Muscle of leg (tissue), 11 donors: ENCODE data around the gene OR6S1. TPM values are rescaled to one million over a fixed set of nuclear protein-coding genes. Genes with fewer than 3 reads are reported as not detected.
A peak's percentile ranks its signal among the peaks of the same experiment; 100 is the strongest.

Experiments
- DNase-seq: peaks from one replicate; pipeline ENCODE4 v3.0.0; 2013
- H3K27ac ChIP-seq: one replicate; pipeline ENCODE4 v1.5.1; 2013; ENCODE audit warnings: mild to moderate bottlenecking, low read length, control low read depth
- H3K27me3 ChIP-seq: one replicate; pipeline ENCODE4 v1.6.1; 2013; ENCODE audit warnings: low read length; ENCODE audit not compliant: control insufficient read depth, insufficient read depth
- H3K36me3 ChIP-seq: one replicate; pipeline ENCODE4 v1.6.1; 2013; ENCODE audit warnings: low read length; ENCODE audit not compliant: control insufficient read depth, insufficient read depth
- H3K4me1 ChIP-seq: one replicate; pipeline ENCODE4 v1.6.1; 2013; ENCODE audit warnings: low read length; ENCODE audit not compliant: control insufficient read depth, insufficient read depth
- H3K4me3 ChIP-seq: one replicate; pipeline ENCODE4 v1.5.1; 2013; ENCODE audit warnings: low read length, control low read depth
- H3K9me3 ChIP-seq: replicated peaks from 2 replicates; pipeline ENCODE4 v1.6.1; 2013; ENCODE audit warnings: low read depth, low read length; ENCODE audit not compliant: control insufficient read depth
- WGBS: methylation state at CpG from one replicate; pipeline ENCODE4 v1.1.5; 2013; ENCODE audit warnings: missing lambda C conversion rate; ENCODE audit not compliant: insufficient coverage; 5-methylcytosine and 5-hydroxymethylcytosine counted together
- polyA plus RNA-seq, 8 donors: library from polyadenylated mRNA; unstranded; fragments of 120-200 nt; gene quantifications; one replicate each; pipeline versions ENCODE4 v1.2.1 to v1.2.3, GENCODE V29; 2013; ENCODE audit warnings: inconsistent platforms in 1 of 8, low replicate concordance in 1 of 8; ENCODE audit not compliant: insufficient read length in 8 of 8, insufficient read depth in 1 of 8
- total RNA-seq: library from RNA; stranded (reverse); fragments of 120-200 nt; gene quantifications from one replicate; pipeline ENCODE4 v1.2.4, GENCODE V29; 2013

Gene OR6S1
- total and polyA plus RNA-seq, 9 donors = not detected

DNA sequence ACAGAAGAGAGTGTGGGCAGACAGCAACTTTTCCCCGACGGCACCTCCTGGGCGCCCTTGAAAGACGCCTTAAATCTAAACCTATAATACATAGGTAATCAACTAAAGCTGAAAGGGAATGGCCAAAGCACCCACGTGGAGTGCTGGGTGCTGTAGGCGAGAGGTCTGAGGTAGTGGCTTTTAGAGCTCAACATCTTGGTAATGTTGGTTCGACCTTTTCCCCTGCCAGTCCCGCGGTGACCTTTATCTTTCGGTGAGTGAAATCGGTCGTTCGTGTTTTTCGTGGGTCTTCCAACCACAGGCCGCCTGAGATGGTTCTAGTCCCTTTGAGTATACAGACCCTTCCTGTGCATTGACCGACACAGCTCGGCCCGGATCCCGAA, 9.1 kb downstream of the OR6S1 start:
- under 1% methylated on average over 15 of the region's 19 CpGs for WGBS
- Histone ChIP-seq H3K27me3 (peaks cover 54% of the 10 kb centered on the region), H3K9me3 (no peaks in the 10 kb centered on the region), H3K27ac (no peak overlapping the region), H3K36me3 (no peaks in the 10 kb centered on the region), H3K4me1 (peaks cover 22% of the 10 kb centered on the region), H3K4me3 (no peak overlapping the region)
- DNase-seq = no peak

DNA sequence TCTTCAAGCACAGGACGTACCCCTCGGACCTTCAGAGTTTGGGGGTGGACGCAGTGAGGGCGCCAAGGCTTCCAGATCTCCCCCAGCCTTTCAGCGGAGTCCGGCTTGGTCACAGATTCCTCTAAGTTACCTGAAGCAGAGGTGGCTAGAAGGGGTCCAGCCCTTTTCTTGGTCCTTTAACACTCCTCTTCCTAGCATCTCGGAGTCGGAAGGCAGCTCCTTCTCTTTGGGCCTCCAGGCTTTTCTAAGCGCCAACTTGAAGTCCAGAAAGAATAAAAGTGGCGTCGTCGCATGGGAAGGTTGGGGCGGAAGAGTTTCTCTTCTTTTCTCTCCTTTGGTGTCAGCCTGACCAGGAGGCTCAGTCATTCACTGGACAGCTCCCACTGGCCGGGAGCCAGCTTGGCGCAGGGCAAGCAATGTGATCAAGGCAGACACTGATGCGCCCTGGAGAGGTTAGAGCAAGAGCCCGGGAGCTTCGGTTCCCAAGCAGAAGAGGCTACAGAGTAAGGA, 9.6 kb downstream of the OR6S1 start:
- peak; percentile 71 for DNase-seq
- Histone ChIP-seq H3K4me3 (peak overlapping the region; percentile 5), H3K9me3 (no peaks in the 10 kb centered on the region), H3K4me1 (peaks cover 22% of the 10 kb centered on the region), H3K27me3 (peaks cover 56% of the 10 kb centered on the region), H3K36me3 (no peaks in the 10 kb centered on the region), H3K27ac (no peak overlapping the region)
- 0% methylated on average over 7 of the region's 18 CpGs for WGBS

DNA sequence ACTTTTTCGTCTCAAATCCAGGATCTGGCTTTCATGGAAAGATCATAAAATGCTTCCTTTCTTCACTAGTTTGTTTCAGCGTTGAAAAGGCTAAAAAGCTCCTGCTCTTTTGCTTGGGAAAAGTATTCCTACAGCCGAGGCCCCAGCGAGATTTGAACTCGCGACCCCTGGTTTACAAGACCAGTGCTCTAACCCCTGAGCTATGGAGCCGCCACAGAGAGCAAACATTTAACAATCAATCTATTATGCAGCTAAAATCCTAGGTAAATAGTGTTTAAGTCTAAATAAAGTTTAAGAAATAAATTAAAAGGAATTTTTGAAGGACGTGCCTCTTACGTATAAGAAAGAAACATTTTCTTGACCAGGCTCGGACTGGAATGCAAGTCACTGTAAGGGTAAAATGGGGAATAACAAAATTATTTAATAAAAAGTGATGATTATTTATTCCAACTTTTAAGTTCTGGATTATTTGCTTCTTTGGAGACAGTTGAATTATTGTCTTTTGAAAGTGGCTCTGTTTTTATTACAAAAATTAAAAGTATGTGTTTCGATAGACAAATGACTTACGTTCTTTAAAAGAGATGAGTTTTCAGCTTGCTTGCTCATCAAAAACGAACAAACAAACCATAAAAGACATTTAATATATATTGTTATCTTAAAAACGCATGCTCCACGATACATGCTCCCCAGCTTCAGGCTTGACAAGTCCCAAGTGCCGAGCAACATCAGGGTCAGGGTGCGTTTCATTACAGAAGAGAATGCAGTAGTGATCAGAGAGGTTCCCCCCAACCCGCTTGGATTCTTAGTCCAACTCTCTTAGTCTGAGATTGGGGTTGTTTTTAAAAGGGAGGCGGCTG, 10.2 kb downstream of the OR6S1 start:
- no peaks in the 10 kb centered on the region for H3K36me3 ChIP-seq
- H3K4me1 ChIP-seq = peaks cover 23% of the 10 kb centered on the region
- 0% methylated on average over 2 of the region's 19 CpGs for whole genome bisulfite sequencing
- no peak overlapping the region for H3K27ac ChIP-seq
- H3K9me3 ChIP-seq = no peaks in the 10 kb centered on the region
- no peak overlapping the region for H3K4me3 ChIP-seq
- peak; percentile 45 for DNase-seq
- peaks cover 60% of the 10 kb centered on the region for H3K27me3 ChIP-seq

DNA sequence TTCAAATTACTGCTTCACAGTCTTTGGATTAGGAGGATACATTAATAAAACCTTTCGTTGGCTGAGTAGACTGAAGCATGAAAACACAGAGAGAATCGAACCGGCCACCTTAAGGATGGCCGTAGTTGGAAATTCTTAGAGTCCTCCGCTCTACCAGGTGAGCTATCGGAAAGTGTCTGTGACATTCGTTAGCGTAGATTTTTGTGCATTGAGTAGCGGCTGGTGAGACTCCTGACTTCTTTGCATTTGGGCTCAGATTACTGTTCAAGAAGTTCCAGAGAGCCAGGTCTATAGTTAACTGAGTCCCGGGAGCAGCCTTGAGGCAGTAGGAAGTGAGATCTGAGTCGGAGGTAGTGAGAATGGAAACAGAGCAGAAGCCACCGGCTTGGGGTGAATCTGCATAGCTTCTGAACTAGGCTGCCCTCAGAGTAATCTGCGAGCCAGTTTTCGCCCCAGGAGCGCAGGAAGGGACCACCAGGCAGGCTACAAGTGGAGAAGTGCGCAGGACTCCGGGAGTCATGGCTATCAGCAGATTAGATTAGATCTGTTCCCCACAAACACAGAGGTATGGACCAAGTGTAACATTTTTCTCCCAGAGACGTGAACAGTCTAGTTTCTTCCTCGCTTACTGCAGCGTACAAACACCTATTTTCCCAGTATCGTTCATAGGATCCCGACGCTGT, 11.0 kb downstream of the OR6S1 start:
- Histone ChIP-seq H3K4me3 (peak overlapping the region; percentile 11), H3K27me3 (peaks cover 68% of the 10 kb centered on the region), H3K36me3 (no peaks in the 10 kb centered on the region), H3K9me3 (no peaks in the 10 kb centered on the region), H3K27ac (no peak overlapping the region), H3K4me1 (peaks cover 25% of the 10 kb centered on the region)
- DNase-seq = no peak
- 3% methylated on average over 21 of the region's 23 CpGs for WGBS

DNA sequence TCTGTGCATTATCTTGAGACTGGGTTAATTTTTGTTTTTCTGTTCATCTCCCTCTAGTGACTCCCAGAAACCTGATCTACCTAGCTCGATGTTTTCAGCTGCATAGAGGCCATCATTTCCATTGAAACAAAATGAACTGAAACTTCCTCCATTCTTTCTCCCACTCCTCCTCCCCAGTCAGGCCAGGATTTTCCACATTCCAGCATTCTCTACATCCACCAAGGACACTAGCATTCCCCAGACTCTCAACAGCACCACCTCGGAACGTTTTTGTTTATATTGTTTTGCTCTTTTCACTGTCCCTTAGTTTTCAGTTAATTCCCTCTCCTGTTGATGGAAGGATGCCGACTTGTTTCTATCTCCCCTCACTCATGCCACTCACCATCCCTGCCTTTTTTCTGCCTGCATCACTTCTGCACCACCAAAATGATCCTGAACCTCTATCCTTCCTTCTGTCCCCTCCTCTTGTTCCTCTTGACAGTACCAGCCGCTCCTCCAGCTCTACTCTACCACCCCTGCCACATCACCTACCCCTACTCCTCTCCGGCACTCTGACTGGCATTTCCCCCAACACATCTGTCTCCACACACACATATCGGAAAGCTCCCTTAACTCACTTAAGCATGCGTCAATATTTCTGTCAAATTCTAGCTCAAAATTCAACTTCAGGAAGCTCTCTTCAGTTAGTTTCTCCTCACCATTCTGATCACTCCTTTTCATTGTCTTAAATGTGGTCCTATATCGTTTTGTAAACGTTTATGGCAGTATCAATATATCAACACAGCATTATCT, 13.2 kb downstream of the OR6S1 start:
- Histone ChIP-seq H3K27ac (no peak overlapping the region), H3K4me1 (peaks cover 27% of the 10 kb centered on the region), H3K36me3 (no peaks in the 10 kb centered on the region), H3K4me3 (no peak overlapping the region), H3K9me3 (no peaks in the 10 kb centered on the region), H3K27me3 (peaks cover 78% of the 10 kb centered on the region)
- no peak for DNase-seq
- WGBS = 38% methylated on average over 8 of the region's 10 CpGs

DNA sequence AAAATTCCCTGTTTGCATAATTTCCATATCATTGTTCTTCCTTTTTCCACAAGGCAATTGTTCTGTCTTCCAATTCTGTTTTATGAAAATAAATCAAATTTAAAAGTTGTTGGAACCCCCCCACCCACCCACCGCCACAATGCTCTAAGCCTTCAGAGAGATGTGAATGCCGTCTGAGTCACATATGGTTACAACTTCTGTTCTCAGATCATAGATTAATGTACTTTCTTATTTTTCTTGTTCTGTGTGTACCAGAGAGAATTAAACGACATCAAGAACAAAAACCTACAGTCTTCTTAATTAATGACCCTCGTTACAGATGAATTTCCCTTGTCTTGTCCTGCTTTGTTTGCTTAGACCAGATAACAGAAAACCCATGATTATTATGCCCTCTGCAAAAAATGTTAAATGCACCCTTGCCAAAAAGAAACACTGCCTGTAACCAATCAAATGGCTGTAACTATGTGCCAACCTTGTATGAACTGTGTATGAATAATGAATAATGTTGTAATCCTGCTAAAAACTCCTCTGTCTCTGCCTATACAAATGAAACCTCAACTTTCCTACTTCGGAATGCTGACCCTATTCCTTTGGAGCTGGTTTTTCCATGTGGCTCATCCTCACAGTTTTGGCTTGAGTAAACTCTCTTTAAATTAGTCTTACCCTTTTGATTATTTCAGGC, 14.0 kb downstream of the OR6S1 start:
- no peak overlapping the region for H3K27ac ChIP-seq
- H3K4me3 ChIP-seq = no peak overlapping the region
- no CpG with 5 or more reads among the region's 5 CpGs for WGBS
- H3K36me3 ChIP-seq = no peaks in the 10 kb centered on the region
- H3K27me3 ChIP-seq = peaks cover 78% of the 10 kb centered on the region
- no peak for DNase-seq
- no peaks in the 10 kb centered on the region for H3K9me3 ChIP-seq
- peaks cover 30% of the 10 kb centered on the region for H3K4me1 ChIP-seq

DNA sequence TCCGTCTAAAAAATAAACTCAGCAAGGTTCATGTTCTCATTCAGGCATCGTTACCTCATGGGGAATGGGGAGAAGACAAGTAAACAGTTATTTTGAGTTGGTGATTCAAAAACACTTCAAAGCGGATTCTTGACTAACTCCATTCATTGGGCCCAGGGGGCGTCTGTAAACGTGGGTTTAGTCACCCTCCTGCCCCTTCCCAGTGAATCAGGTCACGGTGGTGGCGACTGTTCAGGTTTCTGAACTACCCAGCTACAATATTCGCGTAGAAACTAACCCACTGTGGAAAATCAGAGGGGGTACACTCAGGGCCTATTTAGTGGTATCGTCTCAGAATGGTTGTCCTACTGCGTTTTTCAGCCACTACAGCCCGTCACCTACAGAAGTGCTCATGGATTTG, 15.2 kb downstream of the OR6S1 start:
- WGBS = 33% methylated on average over 8 of the region's 12 CpGs
- peaks cover 70% of the 10 kb centered on the region for H3K27me3 ChIP-seq
- H3K36me3 ChIP-seq = no peaks in the 10 kb centered on the region
- H3K9me3 ChIP-seq = no peaks in the 10 kb centered on the region
- H3K27ac ChIP-seq = no peak overlapping the region
- peaks cover 20% of the 10 kb centered on the region for H3K4me1 ChIP-seq
- H3K4me3 ChIP-seq = no peak overlapping the region
- DNase-seq = no peak

DNA sequence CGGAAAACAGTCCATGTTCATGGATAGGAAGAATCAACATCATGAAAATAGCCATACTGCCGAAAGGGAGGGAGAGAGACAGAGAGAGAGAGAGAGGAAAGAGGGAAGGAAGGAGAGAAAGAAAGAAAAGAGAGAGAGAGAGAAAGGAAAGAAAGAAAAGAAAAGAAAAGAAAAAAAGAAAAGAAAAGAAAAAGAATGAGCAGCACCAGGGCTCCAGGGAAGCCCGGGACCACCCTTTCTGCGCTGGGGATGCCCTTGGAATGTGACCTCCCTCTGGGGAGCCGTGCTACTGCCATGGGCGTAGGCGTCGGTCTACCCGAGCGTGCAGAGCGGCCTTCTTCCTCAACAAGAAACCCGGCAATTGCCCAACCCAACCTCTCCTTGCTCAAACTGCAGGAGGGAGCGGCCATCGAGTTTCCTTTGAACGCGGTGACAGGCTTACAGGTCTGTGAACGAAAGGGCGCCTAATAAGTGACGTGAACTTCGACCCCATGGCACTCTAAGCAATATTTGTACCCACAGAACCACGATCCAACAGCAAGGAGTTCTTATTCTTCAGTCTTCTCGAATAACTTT, 16.9 kb downstream of the OR6S1 start:
- under 1% methylated on average over 16 of the region's 22 CpGs for WGBS
- no peak for DNase-seq
- no peak overlapping the region for H3K27ac ChIP-seq
- H3K4me3 ChIP-seq = no peak overlapping the region
- H3K36me3 ChIP-seq = no peaks in the 10 kb centered on the region
- peaks cover 14% of the 10 kb centered on the region for H3K4me1 ChIP-seq
- peaks cover 59% of the 10 kb centered on the region for H3K27me3 ChIP-seq
- no peaks in the 10 kb centered on the region for H3K9me3 ChIP-seq

DNA sequence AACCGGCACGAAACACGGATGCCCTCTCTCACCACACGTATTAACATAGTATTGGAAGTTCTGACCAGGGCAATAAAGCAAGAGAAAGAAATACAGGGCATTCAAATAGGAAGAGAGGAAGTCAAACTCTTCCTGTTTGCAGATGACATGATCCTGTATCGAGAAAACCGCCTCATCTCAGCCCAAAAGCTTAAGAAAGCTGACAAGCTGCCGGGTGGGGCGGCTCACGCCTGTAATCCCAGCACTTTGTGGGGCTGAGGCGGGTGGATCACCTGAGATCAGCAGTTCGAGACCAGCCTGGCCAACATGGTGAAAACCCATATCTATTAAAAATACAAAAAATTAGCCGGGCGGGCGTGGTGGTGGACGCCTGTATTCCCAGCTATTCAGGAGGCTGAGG, 17.7 kb downstream of the OR6S1 start:
- no peak overlapping the region for H3K4me3 ChIP-seq
- peaks cover 14% of the 10 kb centered on the region for H3K4me1 ChIP-seq

More for the DNA sequence above, 17.7 kb downstream of the OR6S1 start:
- H3K27me3 ChIP-seq = peaks cover 56% of the 10 kb centered on the region
- H3K9me3 ChIP-seq = no peaks in the 10 kb centered on the region
- no peak overlapping the region for H3K27ac ChIP-seq
- WGBS = 58% methylated on average over 6 of the region's 15 CpGs
- DNase-seq = no peak
- H3K36me3 ChIP-seq = no peaks in the 10 kb centered on the region
